CD1c-positive myeloid dendritic cell (primary cell): Measurements from ENCODE around the gene KRTAP10-5.
"Not testable (repeated sequence)": the region's sequence is repeated elsewhere in the genome, so short reads cannot be mapped to it uniquely, and the experiment has no call there.

Experiments used
- DNase-seq: peaks from one replicate; pipeline ENCODE4 v3.0.0-alpha.2; 2016; ENCODE audit errors: extremely low spot score

Gene KRTAP10-5

GRCh38 chr21:44610157-44610843 is 29.9 kb upstream of the KRTAP10-5 start:
- not testable (repeated sequence) for DNase-seq

DNA sequence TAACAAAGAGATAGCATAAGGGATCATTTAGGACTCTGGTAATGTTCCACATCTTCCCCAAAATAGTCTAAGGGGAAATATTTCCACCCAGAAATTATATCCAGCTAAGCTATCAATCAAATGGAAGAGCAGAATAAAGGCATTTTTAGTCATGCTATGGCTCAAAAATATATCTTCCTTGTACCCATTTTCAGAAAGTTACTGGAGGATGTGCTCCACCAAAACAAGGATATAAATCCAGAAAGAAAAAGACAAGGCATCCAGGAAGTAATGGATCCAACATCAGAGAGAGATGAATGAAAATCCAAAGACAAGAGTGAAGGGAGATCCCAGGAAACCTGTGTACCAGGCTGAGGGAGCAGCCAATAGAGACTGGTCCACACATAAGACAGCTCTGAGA is 28.8 kb upstream of the KRTAP10-5 start:
- DNase-seq = no peak

- no peak for DNase-seq
Measured at GRCh38 chr21:44606495-44606894, 26.1 kb upstream of the KRTAP10-5 start.

GRCh38 chr21:44603911-44604310 is 23.5 kb upstream of the KRTAP10-5 start:
- no peak for DNase-seq

- no peak for DNase-seq
Measured at GRCh38 chr21:44603109-44603875, 22.9 kb upstream of the KRTAP10-5 start.

DNA sequence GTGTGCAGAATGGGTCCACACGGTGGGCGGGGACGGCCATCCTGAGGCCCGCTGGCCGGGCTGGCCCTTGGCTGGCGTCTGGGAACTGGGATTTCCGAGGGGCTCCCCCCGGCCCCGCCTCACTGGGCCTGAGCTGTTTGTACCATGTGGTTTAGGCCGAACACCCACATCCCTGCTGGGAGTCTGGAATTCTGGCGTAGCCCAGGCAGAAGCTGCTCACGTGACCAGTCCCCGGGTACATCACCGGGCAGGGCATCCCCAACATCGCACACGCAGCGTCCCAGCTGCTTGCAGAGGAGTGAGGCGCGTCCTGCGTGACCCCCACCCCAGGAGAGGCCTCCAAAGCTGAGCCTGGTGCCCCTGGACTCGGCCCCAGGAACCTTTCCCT is 22.1 kb upstream of the KRTAP10-5 start:
- DNase-seq = no peak

DNA sequence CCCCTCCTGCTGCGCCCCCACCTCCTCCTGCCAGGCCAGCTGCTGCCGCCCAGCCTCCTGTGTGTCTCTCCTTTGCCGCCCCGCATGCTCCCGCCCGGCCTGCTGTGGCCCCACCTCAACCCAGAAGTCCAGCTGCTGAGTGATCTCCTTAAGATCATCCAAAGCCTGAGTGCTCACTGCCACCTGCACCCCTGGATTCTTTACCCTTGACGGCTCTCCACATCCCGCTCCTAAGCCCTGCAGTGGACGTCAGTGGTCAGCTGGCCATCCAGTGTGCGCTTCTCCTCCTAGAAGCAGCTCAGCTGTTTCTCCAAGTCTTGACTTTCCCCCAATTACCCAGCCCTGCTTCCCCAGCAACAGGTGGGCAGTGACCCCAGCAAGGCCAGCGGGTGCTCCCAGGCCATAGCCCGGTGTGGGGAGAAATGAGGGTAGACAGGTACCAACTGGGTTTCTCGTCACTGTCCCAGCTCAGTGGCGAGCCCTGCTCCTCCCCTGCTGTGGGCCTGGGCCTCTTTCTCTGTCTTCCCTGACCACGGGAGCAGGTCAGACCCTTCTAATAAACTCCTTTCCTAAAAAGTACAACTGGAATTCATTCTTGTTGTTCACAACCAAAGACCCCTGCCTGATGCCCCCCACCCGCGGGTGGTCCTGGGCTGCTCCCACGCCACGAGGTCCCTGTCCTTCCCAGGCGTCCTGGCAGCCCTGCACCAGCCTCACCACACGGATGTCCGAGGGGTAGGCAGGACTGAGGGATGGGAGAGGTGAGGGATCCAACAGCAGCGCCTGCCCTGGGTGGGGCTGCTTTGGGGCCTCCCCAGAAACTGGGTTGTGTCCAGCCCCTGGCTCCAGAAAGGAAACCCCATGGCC is 21.4 kb upstream of the KRTAP10-5 start:
- no peak for DNase-seq

DNA sequence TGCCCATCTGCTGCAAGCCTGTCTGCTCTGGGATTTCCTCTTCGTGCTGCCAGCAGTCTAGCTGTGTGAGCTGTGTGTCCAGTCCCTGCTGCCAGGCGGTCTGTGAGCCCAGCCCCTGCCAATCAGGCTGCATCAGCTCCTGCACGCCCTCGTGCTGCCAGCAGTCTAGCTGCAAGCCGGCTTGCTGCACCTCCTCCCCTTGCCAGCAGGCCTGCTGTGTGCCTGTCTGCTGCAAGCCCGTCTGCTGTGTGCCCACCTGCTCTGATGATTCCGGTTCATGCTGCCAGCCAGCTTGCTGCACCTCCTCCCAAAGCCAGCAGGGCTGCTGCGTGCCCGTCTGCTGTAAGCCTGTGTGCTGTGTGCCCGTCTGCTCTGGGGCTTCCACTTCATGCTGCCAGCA is 20.7 kb upstream of the KRTAP10-5 start:
- DNase-seq = not testable (repeated sequence)

DNA sequence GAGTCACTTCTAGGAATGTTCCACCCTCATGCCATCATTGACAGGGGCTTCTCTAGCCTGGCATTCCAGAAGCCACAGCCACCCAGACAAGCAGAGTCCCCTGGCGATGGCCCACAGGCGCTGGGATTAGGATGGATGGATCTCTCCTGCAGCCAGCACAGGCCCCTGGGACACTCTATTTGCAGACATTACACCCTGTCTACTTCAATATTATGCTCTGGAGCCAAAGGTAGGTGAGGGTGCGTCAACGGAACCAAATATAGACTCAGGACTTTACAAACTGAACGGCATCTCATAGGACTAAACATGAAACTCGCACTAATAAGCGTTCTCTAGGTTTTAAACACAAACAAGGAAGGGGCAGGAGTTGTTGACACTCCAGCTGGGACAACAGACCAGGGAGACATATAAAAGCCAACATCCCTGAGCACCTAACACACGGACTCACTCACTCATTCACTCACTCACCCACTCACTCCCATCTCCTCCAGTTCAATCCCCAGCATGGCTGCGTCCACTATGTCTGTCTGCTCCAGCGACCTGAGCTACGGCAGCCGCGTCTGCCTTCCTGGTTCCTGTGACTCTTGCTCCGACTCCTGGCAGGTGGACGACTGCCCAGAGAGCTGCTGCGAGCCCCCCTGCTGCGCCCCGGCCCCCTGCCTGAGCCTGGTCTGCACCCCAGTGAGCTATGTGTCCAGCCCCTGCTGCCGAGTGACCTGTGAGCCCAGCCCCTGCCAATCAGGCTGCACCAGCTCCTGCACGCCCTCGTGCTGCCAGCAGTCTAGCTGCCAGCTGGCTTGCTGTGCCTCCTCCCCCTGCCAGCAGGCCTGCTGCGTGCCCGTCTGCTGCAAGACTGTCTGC is 19.9 kb upstream of the KRTAP10-5 start, which contains the start of gene KRTAP10-7:
KRTAP10-7 (plus strand) TSS at position 480 of the 861 bp plus-strand sequence; CDS start at position 505, 25 bp downstream.
- DNase-seq = not testable (repeated sequence)

DNA sequence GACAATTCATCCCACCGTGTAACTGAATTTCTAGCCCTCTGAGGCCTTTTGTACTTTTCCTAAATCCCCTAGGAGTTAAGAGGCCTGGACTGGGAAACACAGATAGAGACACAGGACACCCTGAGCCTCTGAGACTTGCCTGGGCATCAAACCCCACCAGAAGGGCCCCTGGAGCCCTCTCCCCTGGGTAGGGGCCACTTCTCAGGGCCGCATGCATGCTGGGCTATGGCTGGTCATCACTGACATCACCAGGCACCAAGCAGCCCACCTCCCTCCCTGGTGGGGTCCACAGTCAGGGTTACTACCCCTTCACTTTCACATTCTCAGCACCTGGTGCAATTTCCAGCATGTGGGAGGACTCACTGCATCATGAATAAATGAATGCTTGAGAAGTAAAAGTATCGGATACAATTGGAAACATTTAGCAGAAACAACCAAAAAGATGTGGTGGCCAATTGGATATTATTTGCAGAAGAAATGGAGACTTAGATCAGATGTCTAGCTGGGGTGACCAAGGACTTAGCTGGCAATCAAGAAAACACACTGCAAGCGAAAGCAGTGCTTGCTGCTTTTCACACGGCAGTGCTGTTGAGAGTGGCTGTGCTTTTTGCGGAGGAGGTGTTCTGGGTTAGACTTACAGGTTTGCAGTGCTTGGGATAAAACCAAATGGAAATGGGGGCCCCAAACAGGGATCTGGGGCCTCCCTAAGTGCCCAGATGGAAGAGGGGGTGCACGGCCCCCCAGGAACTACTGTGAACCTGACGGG is 19.0 kb upstream of the KRTAP10-5 start:
- DNase-seq = no peak

GRCh38 chr21:44598061-44598460 is 17.7 kb upstream of the KRTAP10-5 start:
- DNase-seq = no peak

- DNase-seq = no peak
Measured at GRCh38 chr21:44596068-44596725, 15.8 kb upstream of the KRTAP10-5 start.

- DNase-seq = no peak
Measured at GRCh38 chr21:44595524-44595923, 15.1 kb upstream of the KRTAP10-5 start.

DNA sequence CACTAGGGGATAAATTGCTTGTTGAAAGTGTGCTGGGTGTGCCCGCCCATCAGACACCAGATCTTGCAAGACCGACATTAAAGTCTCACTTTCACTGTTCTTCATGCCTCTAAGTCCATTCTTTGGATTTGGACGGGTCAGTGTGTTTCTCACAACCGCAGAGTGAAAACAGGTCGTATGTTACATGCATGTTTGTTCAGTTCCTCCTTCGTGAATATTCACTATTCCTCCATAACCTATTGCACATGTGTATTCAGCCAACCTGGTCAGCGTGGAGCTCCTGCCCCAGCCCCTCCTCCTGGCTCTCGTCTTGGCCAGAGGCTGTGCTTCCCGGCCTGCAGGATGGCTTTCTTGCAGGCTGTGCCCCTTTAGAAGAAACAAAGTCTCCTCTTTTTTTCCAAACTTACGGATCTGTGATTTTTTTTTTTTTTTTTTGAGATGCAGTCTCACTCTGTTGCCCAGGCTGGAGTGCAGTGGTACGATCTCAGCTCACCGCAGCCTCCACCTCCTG is 14.1 kb upstream of the KRTAP10-5 start:
- no peak for DNase-seq

DNA sequence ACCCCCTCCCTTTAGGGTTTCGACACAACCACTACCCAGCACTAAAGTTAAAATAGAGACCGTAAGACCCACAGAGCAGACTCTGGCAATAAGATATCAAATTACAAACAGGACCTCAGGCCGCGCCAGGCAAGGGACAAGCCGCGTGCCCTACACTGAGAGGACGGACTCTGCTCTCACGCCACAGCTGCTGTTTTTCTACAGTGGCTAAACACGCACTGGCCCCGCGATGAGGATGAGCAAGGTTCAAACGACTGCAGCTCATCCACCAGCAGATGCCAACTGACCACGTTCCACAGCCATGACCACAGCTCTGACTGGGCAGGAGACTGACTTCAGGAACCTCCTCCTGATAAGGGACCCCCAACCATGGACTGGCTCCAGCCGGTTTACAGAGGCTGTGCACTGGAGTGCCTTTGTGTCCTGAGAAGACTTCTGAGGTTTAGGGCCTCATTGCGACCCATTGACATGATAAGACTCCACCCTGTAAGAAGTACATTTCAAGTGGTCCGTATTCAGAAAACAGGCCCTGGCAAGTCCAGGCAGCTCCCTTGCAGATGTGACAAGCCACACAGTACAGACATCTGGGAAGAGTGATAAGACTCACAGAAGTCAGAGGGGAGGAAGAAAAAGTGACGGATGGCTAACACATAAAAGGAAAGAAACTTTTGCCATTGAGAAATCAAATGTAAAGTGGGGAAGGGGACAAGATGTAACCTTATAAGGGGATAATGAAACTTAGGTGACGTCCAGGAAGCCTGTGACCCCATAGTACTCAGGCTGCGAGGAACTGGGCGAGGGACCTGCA is 13.4 kb upstream of the KRTAP10-5 start:
- no peak for DNase-seq

GRCh38 chr21:44592446-44593311 is 12.3 kb upstream of the KRTAP10-5 start, which contains the start of gene KRTAP10-6:
Gene KRTAP10-6, minus strand, starts transcription at chr21:44592505. Its CDS starts 21 bp downstream, at chr21:44592484.
- DNase-seq = no peak

- not testable (repeated sequence) for DNase-seq
Measured at GRCh38 chr21:44591801-44592130, 11.4 kb upstream of the KRTAP10-5 start.
